Measurements from ENCODE around the gene SLC9A7.

GRCh38 chrX:46733226-46733625, 25.7 kb downstream of the SLC9A7 start:
- TF ChIP-seq CTCF (IDR thresholded peaks at IDR 0.05) = no peak
- no peak for TF ChIP-seq POLR2A (IDR thresholded peaks at IDR 0.05)
